SK-N-SH treated with all-trans-retinoic acid at 6 μM for 48 hours (cell line): ENCODE results near the gene TUBGCP3.

ENCODE experiments used
- ATAC-seq: fragments of 200-7000 bp; cut with Tn5 transposase; 3 replicates; pipeline ENCODE4 v1.9.1; 2020; ENCODE audit warnings: mild to moderate bottlenecking, moderate library complexity
- ARNTL ChIP-seq: fragments of 450-650 bp; formaldehyde crosslinking; IDR thresholded peaks from 2 replicates; pipeline ENCODE4 v1.5.0; 2020; ENCODE audit warnings: low read depth, mild to moderate bottlenecking, moderate library complexity, borderline replicate concordance
- BACH2 ChIP-seq: fragments of 250-450 bp; sonication (Bioruptor Pico); IDR thresholded peaks from 2 replicates; pipeline ENCODE4 v1.9.0; 2021; ENCODE audit warnings: mild to moderate bottlenecking, borderline replicate concordance
- CREB5 ChIP-seq: fragments of 250-450 bp; sonication (Bioruptor Pico); IDR thresholded peaks from 2 replicates; pipeline ENCODE4 v1.5.1; 2020; ENCODE audit warnings: low read depth, mild to moderate bottlenecking, moderate library complexity
- CSDC2 ChIP-seq: fragments of 250-450 bp; sonication (Bioruptor Pico); IDR thresholded peaks from 2 replicates; pipeline ENCODE4 v1.5.0; 2020; ENCODE audit warnings: mild to moderate bottlenecking, moderate library complexity
- CSRNP3 ChIP-seq: fragments of 250-450 bp; sonication (Bioruptor Pico); IDR thresholded peaks from 2 replicates; pipeline ENCODE4 v1.5.1; 2021; ENCODE audit warnings: mild to moderate bottlenecking, moderate library complexity
- ESRRG ChIP-seq: fragments of 250-450 bp; sonication (Bioruptor Pico); IDR thresholded peaks from 2 replicates; pipeline ENCODE4 v1.6.1; 2021; ENCODE audit warnings: mild to moderate bottlenecking
- GLIS3 ChIP-seq: fragments of 250-450 bp; sonication (Bioruptor Pico); IDR thresholded peaks from 2 replicates; pipeline ENCODE4 v1.5.0; 2020; ENCODE audit warnings: mild to moderate bottlenecking, moderate library complexity
- OSR1 ChIP-seq: fragments of 250-450 bp; sonication (Bioruptor Pico); IDR thresholded peaks from 2 replicates; pipeline ENCODE4 v1.8.0; 2022; ENCODE audit warnings: moderate library complexity, mild to moderate bottlenecking, inconsistent platforms
- PATZ1 ChIP-seq: fragments of 250-450 bp; sonication (Bioruptor Pico); IDR thresholded peaks from 2 replicates; pipeline ENCODE4 v1.8.0; 2020; ENCODE audit warnings: mild to moderate bottlenecking, moderate library complexity, borderline replicate concordance
- POU6F1 ChIP-seq: fragments of 250-450 bp; sonication (Bioruptor Pico); IDR thresholded peaks from 2 replicates; pipeline ENCODE4 v1.8.0; 2021; ENCODE audit warnings: low read depth, mild to moderate bottlenecking, moderate library complexity, borderline replicate concordance
- PPARA ChIP-seq: fragments of 250-450 bp; sonication (Bioruptor Pico); IDR thresholded peaks from 2 replicates; pipeline ENCODE4 v1.5.0; 2020; ENCODE audit warnings: mild to moderate bottlenecking, borderline replicate concordance
- RARB ChIP-seq: fragments of 250-450 bp; sonication (Bioruptor Pico); IDR thresholded peaks from 2 replicates; pipeline ENCODE4 v1.8.0; 2021; ENCODE audit warnings: mild to moderate bottlenecking, moderate library complexity
- SNAI2 ChIP-seq: fragments of 250-450 bp; sonication (Bioruptor Pico); IDR thresholded peaks from 2 replicates; pipeline ENCODE4 v1.5.0; 2020; ENCODE audit warnings: mild to moderate bottlenecking, moderate library complexity
- TCF4 ChIP-seq: fragments of 250-450 bp; sonication (Bioruptor Pico); IDR thresholded peaks from 2 replicates; pipeline ENCODE4 v1.8.0; 2021; ENCODE audit warnings: mild to moderate bottlenecking, moderate library complexity, borderline replicate concordance
- TOX ChIP-seq: fragments of 250-450 bp; sonication (Bioruptor Pico); IDR thresholded peaks from 2 replicates; pipeline ENCODE4 v1.8.0; 2021; ENCODE audit warnings: mild to moderate bottlenecking, moderate library complexity, borderline replicate concordance
- TSHZ2 ChIP-seq: fragments of 250-450 bp; sonication (Bioruptor Pico); IDR thresholded peaks from 2 replicates; pipeline ENCODE4 v1.5.0; 2020; ENCODE audit warnings: mild to moderate bottlenecking, moderate library complexity
- ZC3H10 ChIP-seq: fragments of 250-450 bp; sonication (Bioruptor Pico); IDR thresholded peaks from 2 replicates; pipeline ENCODE4 v1.5.1; 2021; ENCODE audit warnings: mild to moderate bottlenecking, moderate library complexity
- ZFP3 ChIP-seq: fragments of 250-450 bp; sonication (Bioruptor Pico); IDR thresholded peaks from 2 replicates; pipeline ENCODE4 v1.5.0; 2020; ENCODE audit warnings: mild to moderate bottlenecking, moderate library complexity
- ZFP30 ChIP-seq: fragments of 450-650 bp; formaldehyde crosslinking; IDR thresholded peaks from 2 replicates; pipeline ENCODE4 v1.5.0; 2022; ENCODE audit warnings: mild to moderate bottlenecking, moderate library complexity
- ZNF565 ChIP-seq: fragments of 450-650 bp; formaldehyde crosslinking; conservative IDR thresholded peaks from 2 replicates; pipeline ENCODE4 v1.5.0; 2020; ENCODE audit warnings: low read depth, mild to moderate bottlenecking, moderate library complexity
- ZNF70 ChIP-seq: fragments of 450-650 bp; formaldehyde crosslinking; IDR thresholded peaks from 2 replicates; pipeline ENCODE4 v1.5.0; 2020; ENCODE audit warnings: mild to moderate bottlenecking, moderate library complexity

Gene TUBGCP3

GRCh38 chr13:112446867-112447266 is 141.1 kb downstream of the TUBGCP3 start (continued):
- TF ChIP-seq PPARA (CRISPR knock-in tag) (no peak), ZNF565 (CRISPR knock-in tag) (no peak)

GRCh38 chr13:112446347-112446861 is 141.5 kb downstream of the TUBGCP3 start:
- ATAC-seq, result no peak
- TF ChIP-seq TSHZ2 (CRISPR knock-in tag) (no peak), OSR1 (CRISPR knock-in tag) (no peak), ZFP3 (CRISPR knock-in tag) (no peak), SNAI2 (no peak), TOX (CRISPR knock-in tag) (no peak), BACH2 (no peak), CREB5 (no peak), ZNF565 (CRISPR knock-in tag) (no peak), ESRRG (CRISPR knock-in tag) (no peak), ARNTL (CRISPR knock-in tag) (no peak), TCF4 (CRISPR knock-in tag) (no peak), CSRNP3 (CRISPR knock-in tag) (no peak), RARB (CRISPR knock-in tag) (no peak), GLIS3 (CRISPR knock-in tag) (no peak), POU6F1 (CRISPR knock-in tag) (no peak), ZFP30 (CRISPR knock-in tag) (no peak), ZC3H10 (CRISPR knock-in tag) (no peak), PATZ1 (no peak), CSDC2 (CRISPR knock-in tag) (no peak), ZNF70 (CRISPR knock-in tag) (no peak)

GRCh38 chr13:112445411-112446271 is 142.3 kb downstream of the TUBGCP3 start:
- no peak for TF ChIP-seq CREB5
- no peak for TF ChIP-seq RARB (CRISPR knock-in tag)
- ATAC-seq, result no peak
